Esophagus squamous epithelium (tissue), 5 donors: ENCODE data around the gene PLXDC2. TPM values are rescaled to one million over a fixed set of nuclear protein-coding genes. Genes with fewer than 3 reads are reported as not detected.

Experiments used
- DNase-seq: peaks from one replicate; lab custom pipeline; 2025; lab: John Stamatoyannopoulos, UW
- H3K27ac ChIP-seq, 4 donors: fragments of 200-600 bp; sonication (generic); one replicate each; pipeline ENCODE4 v1.5.1; 2016 to 2019; ENCODE audit warnings: mild to moderate bottlenecking in 1 of 4
- H3K27me3 ChIP-seq, 4 donors: fragments of 200-600 bp; sonication (generic); 1 replicate in 3 of 4; 2 replicates in 1 of 4; pipeline versions ENCODE4 v1.5.1 to v1.6.0; 2017 to 2021; ENCODE audit warnings: antibody characterized with exemption in 1 of 4
- H3K36me3 ChIP-seq, 3 donors: fragments of 200-600 bp; sonication (generic); one replicate each; pipeline ENCODE4 v1.5.1; 2016 to 2019
- H3K4me1 ChIP-seq, 3 donors: fragments of 200-600 bp; sonication (generic); one replicate each; pipeline ENCODE4 v1.5.1; 2017 to 2019
- H3K4me3 ChIP-seq, 4 donors: fragments of 200-600 bp; sonication (generic); 1 replicate in 3 of 4; 2 replicates in 1 of 4; pipeline ENCODE4 v1.5.1; 2016 to 2019; ENCODE audit warnings: mild to moderate bottlenecking in 2 of 4, moderate library complexity in 1 of 4
- H3K9me3 ChIP-seq, 3 donors: fragments of 200-600 bp; sonication (generic); one replicate each; pipeline ENCODE4 v1.5.1; 2016 to 2019
- CTCF ChIP-seq, 6 experiments: fragments of 450-650 bp in 4 of 6; fragments of 200-600 bp in 2 of 6; sonication (generic) in 2 of 6; IDR thresholded peaks; one replicate each; pipeline ENCODE4 v1.5.1; 2016 to 2019; ENCODE audit warnings: antibody characterized with exemption in 6 of 6, mild to moderate bottlenecking in 4 of 6, moderate library complexity in 4 of 6
- POLR2A ChIP-seq, 4 donors: fragments of 450-650 bp; IDR thresholded peaks; one replicate each; pipeline ENCODE4 v1.6.1; 2017; ENCODE audit warnings: antibody characterized with exemption in 4 of 4, mild to moderate bottlenecking in 4 of 4, moderate library complexity in 3 of 4
- WGBS, 2 donors: methylation state at CpG; one replicate each; pipeline ENCODE4 v1.1.5; 2018; 5-methylcytosine and 5-hydroxymethylcytosine counted together
- intact Hi-C: fragments of 100-400 bp; cut with DNase I; formaldehyde crosslinking; loops from one replicate; pipeline ENCODE4 v1.15.0; 2022
- total RNA-seq, 4 donors: library from RNA; depleted of rRNA; stranded (reverse); fragments of >200 nt; gene quantifications; one replicate each; pipeline ENCODE4 v1.1.0, GENCODE V29; 2016
- donor health status: DM: yes; HTN: yes; CAD: no.

PLXDC2 gene
- total RNA-seq, 4 donors from 2014 or later: 22.4 to 50.4 (median 36.9) TPM

GRCh38 chr10:20289070-20289828, 473.0 kb downstream of the PLXDC2 start:
- TF ChIP-seq POLR2A (IDR thresholded peaks at IDR 0.05): no peak
- TF ChIP-seq CTCF (IDR thresholded peaks at IDR 0.05): no peak
- intact Hi-C loops: no loop called here
- Histone ChIP-seq H3K36me3 (no peaks in the 10 kb centered on the region), H3K27ac (no peak overlapping the region), H3K9me3 (no peaks in the 10 kb centered on the region), H3K27me3 (no peaks in the 10 kb centered on the region), H3K4me1 (no peaks in the 10 kb centered on the region), H3K4me3 (no peak overlapping the region)
- 74 to 82% methylated on average over 6 of the region's 6 CpGs for WGBS, 2 donors
- no peak for DNase-seq

GRCh38 chr10:20298417-20298816, 482.2 kb downstream of the PLXDC2 start:
- H3K4me3 ChIP-seq: no peak overlapping the region
- no peak for TF ChIP-seq CTCF (IDR thresholded peaks at IDR 0.05)
- no peak for TF ChIP-seq POLR2A (IDR thresholded peaks at IDR 0.05)
- no peak for DNase-seq
- H3K36me3 ChIP-seq: no peaks in the 10 kb centered on the region
- H3K27ac ChIP-seq: no peak overlapping the region
- peaks cover 0 to 11% (median 0%) of the 10 kb centered on the region in 3 donors for H3K9me3 ChIP-seq
- H3K4me1 ChIP-seq: no peaks in the 10 kb centered on the region
- 45 to 97% methylated on average over 2 of the region's 2 CpGs for WGBS, 2 donors
- intact Hi-C loops: no loop called here
- no peaks in the 10 kb centered on the region for H3K27me3 ChIP-seq

- 41 to 56% methylated on average over 4 of the region's 4 CpGs for WGBS, 2 donors
- no peak overlapping the region for H3K27ac ChIP-seq
- no peak for DNase-seq
- H3K4me1 ChIP-seq: no peaks in the 10 kb centered on the region
- intact Hi-C loops: no loop called here
- no peaks in the 10 kb centered on the region for H3K27me3 ChIP-seq
- TF ChIP-seq CTCF (IDR thresholded peaks at IDR 0.05) (no peak), POLR2A (IDR thresholded peaks at IDR 0.05) (no peak)
- H3K36me3 ChIP-seq: no peaks in the 10 kb centered on the region
- no peak overlapping the region for H3K4me3 ChIP-seq
- peaks cover 0 to 11% (median 0%) of the 10 kb centered on the region in 3 donors for H3K9me3 ChIP-seq
Observed at GRCh38 chr10:20299034-20299736, 483.0 kb downstream of the PLXDC2 start.

- no peaks in the 10 kb centered on the region for H3K36me3 ChIP-seq
- H3K4me3 ChIP-seq: no peak overlapping the region
- no peak overlapping the region for H3K27ac ChIP-seq
- WGBS, 2 donors: 77 to 79% methylated on average over 2 of the region's 2 CpGs
- DNase-seq: no peak
- TF ChIP-seq CTCF (IDR thresholded peaks at IDR 0.05) (no peak), POLR2A (IDR thresholded peaks at IDR 0.05) (no peak)
- H3K4me1 ChIP-seq: no peaks in the 10 kb centered on the region
- intact Hi-C loops: no loop called here
- H3K27me3 ChIP-seq: no peaks in the 10 kb centered on the region
- H3K9me3 ChIP-seq: peaks cover 0 to 11% (median 0%) of the 10 kb centered on the region in 3 donors
Observed at GRCh38 chr10:20300735-20301134, 484.5 kb downstream of the PLXDC2 start.

GRCh38 chr10:20302033-20302432, 485.8 kb downstream of the PLXDC2 start:
- TF ChIP-seq POLR2A (IDR thresholded peaks at IDR 0.05): no peak
- TF ChIP-seq CTCF (IDR thresholded peaks at IDR 0.05): no peak
- WGBS, 2 donors: 90 to 100% methylated on average over 1 to 2 of the region's 2 CpGs

More at GRCh38 chr10:20302033-20302432, 485.8 kb downstream of the PLXDC2 start:
- no peak overlapping the region for H3K27ac ChIP-seq
- DNase-seq: no peak
- no peaks in the 10 kb centered on the region for H3K36me3 ChIP-seq
- intact Hi-C loops: no loop called here
- H3K27me3 ChIP-seq: no peaks in the 10 kb centered on the region
- H3K9me3 ChIP-seq: peaks cover 0 to 8% (median 0%) of the 10 kb centered on the region in 3 donors
- no peak overlapping the region for H3K4me3 ChIP-seq
- no peaks in the 10 kb centered on the region for H3K4me1 ChIP-seq
